ENCODE results near the gene UBXN2A. TPM values are rescaled to one million over a fixed set of nuclear protein-coding genes. Genes with fewer than 3 reads are reported as not detected.
"Not testable (repeated sequence)": the region's sequence is repeated elsewhere in the genome, so short reads cannot be mapped to it uniquely, and the experiment has no call there.

Gene UBXN2A
- total and polyA plus RNA-seq, 4 donors: 4.7 to 23.3 (median 8.1) TPM

DNA sequence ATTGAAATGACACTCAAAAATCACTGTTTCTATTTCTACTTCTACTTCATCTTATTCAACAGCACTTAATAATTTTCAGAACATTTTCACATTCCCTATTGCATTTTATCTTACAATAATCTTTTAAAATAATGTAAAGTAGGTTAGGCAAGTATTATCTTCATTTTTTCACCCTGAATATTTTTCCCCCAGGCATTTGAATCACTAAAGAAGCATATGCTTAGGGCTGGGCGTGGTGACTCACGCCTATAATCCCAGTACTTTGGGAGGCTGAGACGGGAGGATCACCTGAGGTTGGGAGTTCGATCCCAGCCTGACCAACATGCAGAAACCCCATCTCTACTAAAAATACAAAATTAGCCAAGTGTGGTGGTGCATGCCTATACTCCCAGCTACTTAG lies 100.2 kb downstream of the UBXN2A start:
- WGBS, 2 donors: 82 to 97% methylated on average over 4 of the region's 4 CpGs
- Histone ChIP-seq H3K9me3 (ENCODE audit: control insufficient read depth in 4 of 4, insufficient read depth in 3 of 4, low read length in 3 of 4) (no peaks in the 10 kb centered on the region), H3K36me3 (ENCODE audit: control insufficient read depth in 4 of 4, insufficient read depth in 4 of 4, low read length in 4 of 4) (peaks cover 8 to 21% (median 11%) of the 10 kb centered on the region in 4 donors), H3K27me3 (ENCODE audit: control insufficient read depth in 3 of 3, insufficient read depth in 3 of 3, low read length in 2 of 3) (no peaks in the 10 kb centered on the region), H3K27ac (ENCODE audit: low read depth in 1 of 2, low read length in 1 of 2) (no peak overlapping the region), H3K4me1 (ENCODE audit: control insufficient read depth in 5 of 5, insufficient read depth in 5 of 5, low read length in 5 of 5) (peaks cover 0 to 2% (median 0%) of the 10 kb centered on the region in 5 donors), H3K9ac (ENCODE audit: insufficient read depth in 1 of 2, low read length in 2 of 2) (no peak overlapping the region), H3K4me3 (no peak overlapping the region)
- TF ChIP-seq, protein P1, sequence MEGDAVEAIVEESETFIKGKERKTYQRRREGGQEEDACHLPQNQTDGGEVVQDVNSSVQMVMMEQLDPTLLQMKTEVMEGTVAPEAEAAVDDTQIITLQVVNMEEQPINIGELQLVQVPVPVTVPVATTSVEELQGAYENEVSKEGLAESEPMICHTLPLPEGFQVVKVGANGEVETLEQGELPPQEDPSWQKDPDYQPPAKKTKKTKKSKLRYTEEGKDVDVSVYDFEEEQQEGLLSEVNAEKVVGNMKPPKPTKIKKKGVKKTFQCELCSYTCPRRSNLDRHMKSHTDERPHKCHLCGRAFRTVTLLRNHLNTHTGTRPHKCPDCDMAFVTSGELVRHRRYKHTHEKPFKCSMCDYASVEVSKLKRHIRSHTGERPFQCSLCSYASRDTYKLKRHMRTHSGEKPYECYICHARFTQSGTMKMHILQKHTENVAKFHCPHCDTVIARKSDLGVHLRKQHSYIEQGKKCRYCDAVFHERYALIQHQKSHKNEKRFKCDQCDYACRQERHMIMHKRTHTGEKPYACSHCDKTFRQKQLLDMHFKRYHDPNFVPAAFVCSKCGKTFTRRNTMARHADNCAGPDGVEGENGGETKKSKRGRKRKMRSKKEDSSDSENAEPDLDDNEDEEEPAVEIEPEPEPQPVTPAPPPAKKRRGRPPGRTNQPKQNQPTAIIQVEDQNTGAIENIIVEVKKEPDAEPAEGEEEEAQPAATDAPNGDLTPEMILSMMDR (IDR thresholded peaks at IDR 0.05; ENCODE audit: control extremely low read depth, extremely low read depth): no peak
- ATAC-seq (ENCODE audit: insufficient read depth, low FRiP score) (no peak), DNase-seq (no peak)

DNA sequence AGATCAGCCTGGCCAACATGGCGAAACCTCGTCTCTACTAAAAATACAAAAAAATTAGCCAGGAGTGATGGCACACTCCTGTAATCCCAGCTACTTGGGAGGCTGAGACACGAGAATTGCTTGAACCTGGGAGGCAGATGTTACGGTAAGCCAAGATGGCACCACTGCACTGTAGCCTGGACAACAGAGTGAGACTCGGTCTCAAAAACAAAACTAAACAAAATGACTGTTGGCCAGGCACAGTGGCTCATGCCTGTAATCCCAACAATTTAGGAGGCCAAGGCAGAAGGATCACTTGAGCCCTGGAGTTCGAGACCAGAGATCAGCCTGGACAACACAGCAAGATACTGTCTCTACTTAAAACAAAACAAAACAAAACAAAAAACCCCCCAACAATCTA lies 102.9 kb downstream of the UBXN2A start:
- 95 to 96% methylated on average over 6 of the region's 6 CpGs for WGBS, 2 donors
- ATAC-seq (ENCODE audit: insufficient read depth, low FRiP score); H3K9me3 ChIP-seq (ENCODE audit: control insufficient read depth in 4 of 4, insufficient read depth in 3 of 4, low read length in 3 of 4); H3K4me1 ChIP-seq (ENCODE audit: control insufficient read depth in 5 of 5, insufficient read depth in 5 of 5, low read length in 5 of 5); H3K27ac ChIP-seq (ENCODE audit: low read depth in 1 of 2, low read length in 1 of 2); H3K9ac ChIP-seq (ENCODE audit: insufficient read depth in 1 of 2, low read length in 2 of 2); H3K4me3 ChIP-seq; DNase-seq; H3K27me3 ChIP-seq (ENCODE audit: control insufficient read depth in 3 of 3, insufficient read depth in 3 of 3, low read length in 2 of 3); H3K36me3 ChIP-seq (ENCODE audit: control insufficient read depth in 4 of 4, insufficient read depth in 4 of 4, low read length in 4 of 4): not testable (repeated sequence)

DNA sequence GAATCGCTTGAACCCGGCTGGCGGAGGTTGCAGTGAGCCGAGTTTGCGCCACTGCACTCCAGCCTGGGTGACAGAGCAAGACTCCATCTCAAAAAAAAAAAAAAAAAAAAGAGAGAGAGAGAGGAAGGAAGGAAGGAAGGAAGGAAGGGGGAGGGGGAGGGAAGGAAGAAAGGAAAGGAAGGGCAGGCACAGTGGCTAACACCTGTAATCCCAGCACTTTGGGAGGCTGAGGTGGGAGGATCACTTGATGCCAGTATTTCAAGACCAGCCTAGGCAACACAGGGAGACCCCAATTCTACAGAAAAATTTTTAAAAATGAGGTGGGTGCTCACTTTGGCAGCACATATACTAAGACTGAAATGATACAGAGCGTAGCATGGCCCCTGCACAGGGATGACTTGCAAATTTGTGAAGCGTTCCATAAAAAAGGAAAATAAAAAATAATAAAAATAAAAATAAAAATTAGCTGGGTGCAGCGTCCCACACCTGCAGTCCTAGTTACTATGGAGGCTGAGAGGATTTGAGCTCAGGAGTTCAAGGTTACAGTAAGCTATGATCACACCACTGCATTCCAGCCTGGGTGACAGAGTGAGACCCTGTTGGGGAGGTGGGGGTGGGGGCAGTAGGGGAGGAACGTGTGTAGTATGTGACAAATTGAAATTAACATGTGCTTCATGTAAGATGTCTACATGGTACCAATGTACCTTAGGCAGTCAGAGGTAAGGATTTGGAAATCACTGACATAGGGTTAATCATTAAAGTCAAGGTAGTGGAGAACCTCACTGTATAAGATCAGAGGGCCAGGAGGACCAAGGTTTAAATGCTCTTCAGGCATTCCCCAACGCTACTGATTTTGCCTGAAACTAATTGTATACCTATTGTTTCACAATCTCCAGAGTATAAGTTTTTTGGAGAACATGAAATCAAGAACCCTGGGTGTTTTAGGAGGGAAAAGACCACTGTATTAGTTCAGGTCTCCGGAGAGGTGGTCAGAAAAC lies 105.5 kb downstream of the UBXN2A start:
- ATAC-seq (ENCODE audit: insufficient read depth, low FRiP score) (no peak), DNase-seq (no peak)
- no peak overlapping the region for H3K27ac ChIP-seq (ENCODE audit: low read depth in 1 of 2, low read length in 1 of 2)
- peaks cover 0 to 20% (median 4%) of the 10 kb centered on the region in 5 donors for H3K4me1 ChIP-seq (ENCODE audit: control insufficient read depth in 5 of 5, insufficient read depth in 5 of 5, low read length in 5 of 5)
- no peaks in the 10 kb centered on the region for H3K36me3 ChIP-seq (ENCODE audit: control insufficient read depth in 4 of 4, insufficient read depth in 4 of 4, low read length in 4 of 4)
- 84 to 89% methylated on average over 11 of the region's 11 CpGs for WGBS, 2 donors
- no peaks in the 10 kb centered on the region for H3K9me3 ChIP-seq (ENCODE audit: control insufficient read depth in 4 of 4, insufficient read depth in 3 of 4, low read length in 3 of 4)
- no peak overlapping the region for H3K4me3 ChIP-seq
- no peak overlapping the region for H3K9ac ChIP-seq (ENCODE audit: insufficient read depth in 1 of 2, low read length in 2 of 2)
- H3K27me3 ChIP-seq (ENCODE audit: control insufficient read depth in 3 of 3, insufficient read depth in 3 of 3, low read length in 2 of 3): no peaks in the 10 kb centered on the region
- TF ChIP-seq, protein P1 (IDR thresholded peaks at IDR 0.05; ENCODE audit: control extremely low read depth, extremely low read depth): no peak

DNA sequence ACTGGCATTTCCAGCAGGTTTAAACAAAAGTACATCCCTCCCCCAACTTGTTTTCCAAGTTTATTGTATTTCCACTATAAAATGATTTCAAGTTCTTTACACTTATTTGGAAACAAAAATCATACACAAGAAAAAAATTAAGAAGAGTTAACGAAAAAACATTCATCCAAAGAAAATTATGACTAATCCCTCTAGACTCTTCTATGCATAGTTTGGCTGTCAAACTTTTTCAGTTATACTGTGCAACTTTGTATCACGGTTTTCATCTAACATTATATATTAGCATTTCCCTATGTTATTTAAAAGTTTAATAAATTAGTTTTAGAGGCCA lies 106.3 kb downstream of the UBXN2A start:
- Histone ChIP-seq H3K4me1 (ENCODE audit: control insufficient read depth in 5 of 5, insufficient read depth in 5 of 5, low read length in 5 of 5) (peaks cover 0 to 22% (median 4%) of the 10 kb centered on the region in 5 donors), H3K27ac (ENCODE audit: low read depth in 1 of 2, low read length in 1 of 2) (peak overlapping the region in 1 of 2 donors; percentile 13)
- 3 to 7% methylated on average over 2 of the region's 2 CpGs for WGBS, 2 donors

More for the DNA sequence above, 106.3 kb downstream of the UBXN2A start:
- Histone ChIP-seq H3K27me3 (ENCODE audit: control insufficient read depth in 3 of 3, insufficient read depth in 3 of 3, low read length in 2 of 3) (no peaks in the 10 kb centered on the region), H3K36me3 (ENCODE audit: control insufficient read depth in 4 of 4, insufficient read depth in 4 of 4, low read length in 4 of 4) (no peaks in the 10 kb centered on the region), H3K9me3 (ENCODE audit: control insufficient read depth in 4 of 4, insufficient read depth in 3 of 4, low read length in 3 of 4) (no peaks in the 10 kb centered on the region), H3K9ac (ENCODE audit: insufficient read depth in 1 of 2, low read length in 2 of 2) (peak overlapping the region; percentile 53 to 71), H3K4me3 (no peak overlapping the region)
- no peak for DNase-seq
- ATAC-seq (ENCODE audit: insufficient read depth, low FRiP score): no peak
- TF ChIP-seq, protein P1 (IDR thresholded peaks at IDR 0.05; ENCODE audit: control extremely low read depth, extremely low read depth): no peak

Data from lung (tissue), 12 donors.